HG02938 (cell line): ENCODE results near the gene FAM131A.

ENCODE experiments used
- ATAC-seq: cut with Tn5 transposase; IDR thresholded peaks from one replicate; pipeline ENCODE4 v1.9.1; 2021; ENCODE audit warnings: mild to moderate bottlenecking, moderate library complexity; ENCODE audit not compliant: unreplicated experiment

Gene FAM131A

DNA sequence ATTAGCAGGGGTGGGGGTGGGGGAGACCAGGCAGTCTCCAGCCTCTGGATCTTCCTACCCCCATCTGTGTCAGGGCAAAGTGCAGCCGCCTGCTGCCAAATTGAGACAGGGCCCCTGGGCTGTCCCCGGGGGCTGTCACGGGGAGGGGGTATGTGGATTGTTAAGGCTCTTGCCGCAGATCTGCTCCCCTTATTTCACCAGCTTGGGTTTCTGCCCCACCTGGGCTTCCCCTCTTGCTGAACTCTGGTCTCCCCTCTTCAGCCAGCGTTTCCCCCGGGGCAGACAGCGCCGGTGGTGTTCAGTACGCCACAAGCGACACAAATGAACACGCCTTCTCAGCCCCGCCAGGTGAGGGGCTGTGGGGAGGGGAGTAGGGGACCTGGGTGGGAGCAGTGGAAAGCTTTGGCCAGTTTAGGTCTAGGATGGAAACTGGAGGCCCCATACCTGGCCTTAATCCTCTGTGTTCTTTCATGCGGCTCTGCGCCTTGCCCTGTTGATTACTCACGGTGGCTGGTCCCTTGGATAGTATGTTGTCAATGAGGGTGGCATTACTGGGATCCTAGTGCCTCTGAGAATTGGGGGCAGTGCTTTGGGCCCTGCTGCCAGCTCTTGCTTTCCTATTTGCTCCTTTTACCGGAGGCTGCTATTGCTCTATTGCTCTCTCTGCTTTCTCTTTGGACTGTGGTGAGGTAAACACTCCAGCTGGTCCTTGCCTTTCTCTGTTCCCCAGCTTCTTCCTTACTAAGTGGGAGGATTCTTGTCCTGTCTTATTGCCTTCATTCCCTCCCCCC is 21.3 kb upstream of the FAM131A start:
- no peak for ATAC-seq

DNA sequence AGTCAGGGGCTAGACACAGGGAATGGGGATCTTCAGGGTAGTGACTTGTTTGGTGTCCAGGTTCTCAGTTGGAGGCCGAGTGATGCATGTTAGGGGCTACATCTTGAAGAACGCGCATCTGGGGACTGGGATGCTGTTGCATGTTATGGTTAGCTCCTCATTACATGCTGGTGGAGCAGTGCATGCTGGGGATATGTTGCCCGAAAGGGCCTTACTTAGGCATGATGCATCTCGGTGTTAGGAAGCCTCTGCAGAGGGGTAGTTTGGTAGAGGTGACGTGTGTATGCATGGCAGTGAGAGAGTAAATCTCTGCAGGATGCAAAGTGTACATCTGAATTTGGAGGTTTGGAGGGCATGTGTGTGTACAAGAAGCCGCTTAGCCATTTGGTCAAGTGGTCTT is 20.6 kb upstream of the FAM131A start:
- no peak for ATAC-seq

DNA sequence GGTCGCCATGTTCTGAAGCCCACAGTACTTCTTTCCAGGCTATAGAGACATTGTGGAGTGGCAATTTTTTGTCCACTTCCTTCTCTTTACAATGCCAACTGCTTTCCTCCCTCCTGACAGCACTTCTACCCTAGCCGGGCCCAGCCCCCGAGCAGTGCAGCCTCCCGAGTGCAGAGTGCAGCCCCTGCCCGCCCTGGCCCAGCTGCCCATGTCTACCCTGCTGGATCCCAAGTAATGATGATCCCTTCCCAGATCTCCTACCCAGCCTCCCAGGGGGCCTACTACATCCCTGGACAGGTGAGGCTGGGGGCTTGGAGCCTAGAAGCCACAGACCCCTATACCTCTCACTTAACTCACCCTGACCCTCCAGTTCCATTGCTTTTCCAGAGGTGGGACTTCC is 20.2 kb upstream of the FAM131A start:
- ATAC-seq, result no peak

DNA sequence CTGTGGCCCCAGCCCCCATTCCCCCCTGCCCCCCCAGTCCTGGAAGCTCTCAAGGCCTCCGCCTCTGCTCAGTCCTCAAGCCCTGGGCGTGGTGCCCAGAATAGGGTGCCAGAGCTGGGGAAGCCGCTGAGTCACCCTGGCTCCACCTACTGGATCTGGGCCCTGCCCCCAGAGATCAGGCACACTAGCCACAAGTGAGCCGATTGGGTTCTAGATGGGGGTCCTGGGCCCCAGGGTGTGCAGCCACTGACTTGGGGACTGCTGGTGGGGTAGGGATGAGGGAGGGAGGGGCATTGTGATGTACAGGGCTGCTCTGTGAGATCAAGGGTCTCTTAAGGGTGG is 17.3 kb upstream of the FAM131A start:
- no peak for ATAC-seq

DNA sequence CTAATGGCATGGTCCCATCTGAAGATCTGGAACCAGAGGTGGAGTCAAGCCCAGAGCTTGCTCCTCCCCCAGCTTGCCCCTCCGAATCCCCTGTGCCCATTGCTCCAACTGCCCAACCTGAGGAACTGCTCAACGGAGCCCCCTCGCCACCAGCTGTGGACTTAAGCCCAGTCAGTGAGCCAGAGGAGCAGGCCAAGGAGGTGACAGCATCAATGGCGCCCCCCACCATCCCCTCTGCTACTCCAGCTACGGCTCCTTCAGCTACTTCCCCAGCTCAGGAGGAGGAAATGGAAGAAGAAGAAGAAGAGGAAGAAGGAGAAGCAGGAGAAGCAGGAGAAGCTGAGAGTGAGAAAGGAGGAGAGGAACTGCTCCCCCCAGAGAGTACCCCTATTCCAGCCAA is 15.7 kb upstream of the FAM131A start:
- no peak for ATAC-seq

DNA sequence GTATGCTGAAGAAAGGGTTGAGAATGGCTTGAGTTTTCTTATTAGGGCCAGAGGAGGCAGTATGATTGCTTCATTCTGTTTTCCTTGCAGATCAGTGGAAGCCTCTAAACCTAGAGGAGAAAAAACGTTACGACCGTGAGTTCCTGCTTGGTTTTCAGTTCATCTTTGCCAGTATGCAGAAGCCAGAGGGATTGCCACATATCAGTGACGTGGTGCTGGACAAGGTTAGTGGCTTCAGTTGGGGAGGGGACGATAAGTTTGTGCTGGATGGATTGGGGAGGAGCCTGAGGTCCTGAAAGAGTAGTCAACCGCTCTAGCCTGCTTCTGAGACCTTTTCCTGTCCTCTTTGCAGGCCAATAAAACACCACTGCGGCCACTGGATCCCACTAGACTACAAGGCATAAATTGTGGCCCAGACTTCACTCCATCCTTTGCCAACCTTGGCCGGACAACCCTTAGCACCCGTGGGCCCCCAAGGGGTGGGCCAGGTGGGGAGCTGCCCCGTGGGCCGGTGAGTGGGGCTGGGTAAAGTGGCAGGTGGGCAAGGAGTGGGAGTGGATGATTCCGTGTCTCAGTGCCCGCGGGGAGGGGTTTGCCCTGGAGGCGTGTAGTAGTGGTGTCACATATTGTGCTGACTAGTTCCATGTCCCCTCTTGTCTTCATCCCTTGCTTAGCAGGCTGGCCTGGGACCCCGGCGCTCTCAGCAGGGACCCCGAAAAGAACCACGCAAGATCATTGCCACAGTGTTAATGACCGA is 14.5 kb upstream of the FAM131A start:
- no peak for ATAC-seq

DNA sequence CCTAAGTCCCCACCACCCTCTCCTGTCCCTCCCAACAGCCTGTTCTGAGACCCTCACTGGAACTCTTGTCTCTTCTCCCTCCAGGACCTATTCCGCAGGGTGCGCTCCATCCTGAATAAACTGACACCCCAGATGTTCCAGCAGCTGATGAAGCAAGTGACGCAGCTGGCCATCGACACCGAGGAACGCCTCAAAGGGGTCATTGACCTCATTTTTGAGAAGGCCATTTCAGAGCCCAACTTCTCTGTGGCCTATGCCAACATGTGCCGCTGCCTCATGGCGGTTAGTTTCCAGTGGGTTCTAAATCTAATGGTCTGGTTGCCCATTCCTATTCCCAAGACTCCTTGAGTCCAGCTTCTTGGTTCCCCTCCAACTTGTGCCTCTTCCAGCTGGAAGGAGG is 13.7 kb upstream of the FAM131A start:
- ATAC-seq, result no peak

DNA sequence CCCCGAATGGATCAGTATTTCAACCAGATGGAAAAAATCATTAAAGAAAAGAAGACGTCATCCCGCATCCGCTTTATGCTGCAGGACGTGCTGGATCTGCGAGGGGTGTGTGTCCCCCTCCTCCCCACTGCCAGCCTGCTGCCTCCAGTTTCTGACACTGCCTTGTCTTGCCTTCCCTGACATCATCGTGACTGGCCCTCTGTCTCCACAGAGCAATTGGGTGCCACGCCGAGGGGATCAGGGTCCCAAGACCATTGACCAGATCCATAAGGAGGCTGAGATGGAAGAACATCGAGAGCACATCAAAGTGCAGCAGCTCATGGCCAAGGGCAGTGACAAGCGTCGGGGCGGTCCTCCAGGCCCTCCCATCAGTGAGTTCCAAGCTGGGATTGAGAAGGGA is 12.1 kb upstream of the FAM131A start:
- no peak for ATAC-seq

DNA sequence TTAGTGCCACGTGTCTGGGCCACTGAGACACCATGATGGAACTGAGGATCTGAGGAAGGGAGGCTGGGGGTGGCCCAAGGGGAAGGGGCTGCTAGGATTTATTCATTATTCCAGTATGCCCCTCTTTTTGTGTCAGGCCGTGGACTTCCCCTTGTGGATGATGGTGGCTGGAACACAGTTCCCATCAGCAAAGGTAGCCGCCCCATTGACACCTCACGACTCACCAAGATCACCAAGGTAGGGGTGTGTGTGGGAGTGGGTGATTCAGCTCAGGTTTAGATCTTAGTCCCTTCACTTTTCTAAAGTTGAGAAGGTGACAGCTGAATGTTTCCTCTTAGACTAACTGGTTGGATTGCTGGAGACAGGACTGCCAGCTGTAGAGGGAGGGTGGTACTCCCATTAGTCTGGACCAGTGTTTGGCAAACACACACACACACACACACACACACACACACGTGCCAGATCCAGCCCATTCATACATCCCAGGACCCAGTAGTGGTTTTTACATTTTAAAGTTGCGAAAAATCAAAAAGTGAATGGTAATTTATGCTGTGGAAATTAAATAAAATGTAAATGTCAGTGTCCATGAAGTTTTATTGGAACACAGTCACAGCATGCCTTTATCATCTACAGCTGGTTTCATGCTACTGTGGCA is 11.6 kb upstream of the FAM131A start:
- no peak for ATAC-seq

DNA sequence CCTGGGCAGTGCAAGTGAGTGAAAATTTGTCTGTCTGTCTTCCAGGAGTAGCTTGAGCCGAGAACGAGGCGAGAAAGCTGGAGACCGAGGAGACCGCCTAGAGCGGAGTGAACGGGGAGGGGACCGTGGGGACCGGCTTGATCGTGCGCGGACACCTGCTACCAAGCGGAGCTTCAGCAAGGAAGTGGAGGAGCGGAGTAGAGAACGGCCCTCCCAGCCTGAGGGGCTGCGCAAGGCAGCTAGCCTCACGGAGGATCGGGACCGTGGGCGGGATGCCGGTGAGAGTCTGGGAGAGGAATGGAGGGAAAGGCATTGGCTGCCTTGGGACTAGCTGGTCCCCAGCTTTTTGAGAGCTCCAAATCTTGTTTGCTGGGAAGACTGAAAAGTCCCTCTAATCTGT is 10.2 kb upstream of the FAM131A start:
- no peak for ATAC-seq

DNA sequence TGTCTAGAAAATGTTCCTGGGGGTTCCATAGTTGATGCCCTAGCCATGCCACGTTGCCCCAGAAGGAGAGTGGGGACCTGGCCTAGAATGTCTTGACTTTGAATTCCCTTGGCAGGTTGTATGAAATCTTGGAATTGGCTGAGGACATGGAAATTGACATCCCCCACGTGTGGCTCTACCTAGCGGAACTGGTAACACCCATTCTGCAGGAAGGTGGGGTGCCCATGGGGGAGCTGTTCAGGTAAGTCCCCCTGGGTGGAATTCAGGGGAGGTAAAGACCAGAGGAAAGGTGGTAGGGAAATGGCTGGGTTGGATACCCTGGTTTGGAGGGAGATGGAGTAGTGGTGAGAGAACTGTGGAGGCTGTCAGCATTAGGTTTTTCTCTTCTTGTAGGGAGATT is 8.9 kb upstream of the FAM131A start:
- no peak for ATAC-seq

DNA sequence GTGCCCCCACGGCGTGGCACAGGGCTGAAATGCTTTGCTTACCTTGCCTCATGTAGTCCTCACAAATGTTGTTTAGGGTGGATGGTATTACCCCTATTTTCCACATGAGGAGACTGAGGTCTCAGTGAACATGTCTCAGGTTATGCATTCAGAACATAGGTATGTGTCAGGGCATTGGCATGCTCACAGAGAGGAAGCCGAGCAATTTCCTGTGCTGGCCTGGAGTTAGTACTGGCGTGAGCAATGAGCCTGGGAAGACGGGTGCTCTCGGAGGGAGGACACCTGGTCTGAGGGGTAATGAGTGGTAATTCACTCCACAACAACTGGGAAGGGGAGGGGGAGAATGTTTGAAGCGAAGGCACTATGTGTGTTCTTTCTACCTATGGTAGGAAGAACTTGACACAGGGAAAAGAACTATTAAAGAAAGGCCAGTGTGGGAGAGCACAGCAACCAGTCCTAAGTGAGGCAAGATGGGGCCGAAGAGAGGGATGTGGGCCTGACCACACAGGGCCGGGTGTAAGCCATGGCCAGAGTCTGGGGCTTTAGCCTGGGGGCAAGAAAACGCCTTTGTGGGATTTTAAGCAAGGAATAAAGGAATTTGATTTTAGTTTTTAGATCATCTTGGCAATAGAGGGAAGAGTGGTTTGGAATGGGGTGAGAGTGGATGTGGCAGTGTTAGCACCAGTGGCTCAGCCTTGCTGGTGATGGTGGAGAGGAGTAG is 4.9 kb upstream of the FAM131A start:
- no peak for ATAC-seq

DNA sequence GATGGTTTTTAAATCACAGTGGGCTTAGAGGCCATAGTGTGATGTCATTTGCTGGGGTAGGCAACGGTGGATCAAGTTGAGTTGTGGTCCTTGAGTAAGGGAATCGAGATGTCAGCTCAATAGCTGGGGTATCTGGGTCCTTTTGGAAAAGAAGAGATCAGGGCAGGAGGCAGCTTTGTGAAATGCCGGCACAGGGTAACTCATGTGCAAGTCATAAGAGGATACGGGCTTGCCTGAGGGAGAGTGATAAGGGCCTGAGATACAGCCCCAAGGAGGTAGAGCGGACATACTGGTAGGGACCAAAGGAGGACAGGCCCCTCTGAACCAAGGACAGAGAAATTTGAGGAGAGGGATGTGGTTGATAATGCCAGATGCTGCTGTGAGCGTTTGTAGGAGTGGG is 4.2 kb upstream of the FAM131A start:
- ATAC-seq, result no peak

DNA sequence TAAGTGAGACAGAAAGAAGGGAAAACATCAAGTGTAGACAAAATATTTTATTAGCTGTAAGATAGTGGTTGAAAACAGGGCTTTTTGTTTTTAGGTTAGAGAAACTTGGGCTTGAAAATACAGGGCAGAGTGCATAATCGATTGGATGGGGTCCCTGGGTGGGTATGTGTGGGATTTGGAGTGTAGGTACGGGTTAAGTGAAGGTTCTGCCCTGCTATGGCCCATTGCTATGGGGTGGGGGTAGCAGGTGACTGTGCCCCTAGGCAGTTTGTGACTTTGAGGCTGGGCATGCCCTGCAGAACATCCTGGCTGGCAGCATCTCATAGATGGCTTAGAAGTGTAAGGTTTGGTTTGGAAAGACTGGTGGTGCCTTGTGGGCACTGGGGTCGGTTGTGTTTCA is 3.7 kb upstream of the FAM131A start:
- no peak for ATAC-seq

DNA sequence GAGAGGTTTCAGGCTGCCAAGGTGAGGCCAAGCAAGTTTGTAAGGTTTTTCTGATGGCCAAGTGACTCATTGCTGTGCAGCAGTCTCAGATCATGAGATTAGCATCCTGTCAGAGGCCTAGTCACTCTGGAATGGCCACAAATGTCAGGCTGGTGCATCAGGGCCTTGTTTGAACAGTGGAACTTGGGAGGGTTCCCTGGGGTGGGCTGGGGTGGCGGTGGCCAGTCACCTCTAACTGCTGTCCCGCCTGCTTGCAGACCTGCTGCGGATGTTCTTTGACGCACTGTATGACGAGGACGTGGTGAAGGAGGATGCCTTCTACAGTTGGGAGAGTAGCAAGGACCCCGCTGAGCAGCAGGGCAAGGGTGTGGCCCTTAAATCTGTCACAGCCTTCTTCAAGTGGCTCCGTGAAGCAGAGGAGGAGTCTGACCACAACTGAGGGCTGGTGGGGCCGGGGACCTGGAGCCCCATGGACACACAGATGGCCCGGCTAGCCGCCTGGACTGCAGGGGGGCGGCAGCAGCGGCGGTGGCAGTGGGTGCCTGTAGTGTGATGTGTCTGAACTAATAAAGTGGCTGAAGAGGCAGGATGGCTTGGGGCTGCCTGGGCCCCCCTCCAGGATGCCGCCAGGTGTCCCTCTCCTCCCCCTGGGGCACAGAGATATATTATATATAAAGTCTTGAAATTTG is 2.8 kb upstream of the FAM131A start:
- ATAC-seq, result no peak

DNA sequence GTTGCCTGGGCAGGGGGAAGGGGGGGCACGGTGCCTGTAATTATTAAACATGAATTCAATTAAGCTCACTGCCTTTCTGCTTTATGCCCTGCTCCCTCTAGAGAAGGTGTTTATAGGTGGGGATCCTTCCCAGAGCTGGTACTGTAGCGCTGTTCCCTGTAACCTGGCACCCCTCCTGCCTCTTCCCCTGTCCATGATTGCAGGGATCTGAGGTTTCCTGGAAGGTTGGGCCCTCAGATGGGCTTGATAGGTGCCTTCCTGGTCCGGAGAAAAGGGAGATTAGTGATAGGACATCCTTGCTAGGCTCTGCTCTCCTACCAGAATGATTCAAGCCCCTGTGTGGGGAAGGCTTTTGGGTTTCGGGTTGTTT is 2.1 kb upstream of the FAM131A start:
- no peak for ATAC-seq

DNA sequence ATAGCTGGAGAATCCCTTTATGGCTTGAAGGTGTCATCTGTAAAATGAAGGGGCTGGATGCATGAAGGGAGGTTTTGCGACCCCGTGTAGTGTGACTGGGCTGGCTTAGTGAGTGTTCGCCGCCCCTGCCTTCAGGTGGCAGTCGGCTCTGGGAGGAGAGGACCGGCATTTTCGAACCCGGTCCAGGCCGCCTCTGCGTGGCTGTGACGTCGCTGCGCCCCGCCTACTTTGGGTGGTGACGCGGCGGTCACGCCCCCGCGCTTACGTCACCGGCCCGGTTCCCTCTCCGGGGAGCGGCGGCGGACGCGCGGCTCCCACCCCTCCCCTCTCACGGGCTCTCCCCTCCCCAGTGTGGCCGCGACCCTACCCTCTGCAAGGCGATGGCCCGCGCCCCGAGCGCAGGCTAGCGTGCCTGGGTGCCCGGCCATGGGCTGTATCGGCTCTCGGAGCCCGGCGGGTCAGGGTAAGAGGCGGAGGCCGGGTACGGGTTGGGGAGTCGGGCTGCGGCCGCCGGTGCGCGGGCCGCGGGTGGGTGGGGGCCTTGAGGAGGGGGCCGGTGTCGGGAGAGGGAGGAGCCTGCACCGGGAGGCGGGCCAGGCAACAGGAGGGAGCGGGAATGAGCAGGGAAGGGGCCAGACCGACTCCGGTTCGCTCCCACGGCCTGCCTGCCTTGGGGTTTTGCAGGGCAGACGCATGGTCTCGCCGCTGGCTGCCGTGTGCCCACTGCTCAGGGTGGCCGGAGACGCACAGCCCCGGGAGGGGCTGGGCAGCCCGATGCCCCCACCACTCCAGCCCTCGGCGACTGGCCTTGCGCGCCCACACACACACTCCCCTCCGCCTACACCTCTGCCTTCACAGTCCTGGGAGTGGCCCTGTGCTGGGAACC is 1.5 kb upstream of the FAM131A start:
- peak; percentile 53 for ATAC-seq

DNA sequence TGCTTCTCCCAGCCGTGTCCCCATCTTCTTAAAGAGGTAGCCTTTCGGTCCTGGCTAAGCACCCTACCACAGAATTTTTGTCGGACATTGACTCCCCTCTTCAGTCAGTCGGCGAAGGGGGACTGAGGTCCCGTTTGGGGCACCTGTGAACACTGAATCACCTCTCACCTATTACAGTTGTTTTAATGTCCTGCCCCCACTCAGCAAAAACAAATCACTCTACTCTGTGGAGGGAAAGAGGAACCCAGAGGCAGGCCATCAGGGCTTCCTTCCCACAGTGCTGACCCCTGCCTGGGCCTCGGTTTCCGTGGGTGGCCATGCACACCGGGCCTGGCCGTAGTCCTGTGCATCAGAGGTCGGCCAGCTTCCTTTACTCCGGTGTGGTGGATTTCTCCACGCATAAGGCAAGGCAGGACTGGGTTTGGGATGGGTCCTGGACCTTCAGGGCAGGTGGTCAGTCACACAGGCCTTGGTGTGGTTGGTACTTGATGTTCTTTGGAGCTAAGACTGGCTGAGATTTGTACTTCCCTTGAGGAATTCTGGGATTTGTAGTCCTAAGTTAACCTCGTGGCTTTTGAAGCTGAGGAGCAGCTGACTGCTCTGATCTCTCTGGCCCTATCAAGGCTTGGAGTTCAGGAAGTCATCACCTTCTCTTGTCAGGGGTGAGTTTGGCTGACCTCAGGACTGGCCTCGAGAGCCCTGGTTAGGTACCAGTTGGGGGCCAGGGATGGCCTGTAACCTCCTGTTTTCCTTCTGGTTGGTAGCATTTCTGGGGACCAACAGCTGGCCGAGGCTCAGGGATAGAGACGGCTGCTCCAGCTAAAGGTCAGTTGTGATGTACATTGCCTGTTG is 627 bp upstream of the FAM131A start:
- ATAC-seq, result no peak

DNA sequence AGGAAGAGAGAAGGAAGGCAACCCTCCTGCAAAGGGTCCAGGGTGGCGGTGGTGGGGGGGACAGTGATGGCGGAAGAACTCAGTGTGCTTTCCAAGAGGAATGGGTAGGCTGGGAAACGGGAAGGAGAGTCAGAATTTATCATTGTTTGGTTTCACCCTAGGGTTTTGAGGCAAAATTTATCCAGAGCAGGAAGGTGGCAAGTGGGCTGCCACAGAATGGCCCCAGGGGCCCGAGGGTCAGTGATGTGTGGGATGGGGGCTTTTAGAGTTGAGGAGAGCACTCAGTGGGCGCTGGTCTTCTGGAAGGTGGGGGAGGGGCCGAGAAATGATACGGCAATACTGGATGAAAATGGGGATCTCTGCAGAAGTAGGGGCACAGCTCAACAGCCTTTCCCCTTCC is 581 bp downstream of the FAM131A start:
- no peak for ATAC-seq
